Adrenal gland (tissue), 5 donors: ENCODE results near the gene CRBN.

ENCODE experiments used
- POLR2A ChIP-seq, 2 donors: fragments of 450-650 bp; IDR thresholded peaks; one replicate each; pipeline ENCODE4 v1.6.1; 2017; ENCODE audit warnings: antibody characterized with exemption in 2 of 2, mild to moderate bottlenecking in 2 of 2, moderate library complexity in 1 of 2
- TF ChIP-seq, protein P1 (sequence below), 6 experiments: fragments of 450-650 bp in 4 of 6; fragments of 200-600 bp in 2 of 6; sonication (generic) in 1 of 6; IDR thresholded peaks; 1 replicate in 5 of 6; 2 replicates in 1 of 6; pipeline versions ENCODE4 v1.5.1 to v1.8.0; 2016 to 2021; ENCODE audit warnings: antibody characterized with exemption in 6 of 6, mild to moderate bottlenecking in 2 of 6, moderate library complexity in 1 of 6
- donor health status: DM: no; HTN: no; CAD: no.

- TF ChIP-seq, protein P1, sequence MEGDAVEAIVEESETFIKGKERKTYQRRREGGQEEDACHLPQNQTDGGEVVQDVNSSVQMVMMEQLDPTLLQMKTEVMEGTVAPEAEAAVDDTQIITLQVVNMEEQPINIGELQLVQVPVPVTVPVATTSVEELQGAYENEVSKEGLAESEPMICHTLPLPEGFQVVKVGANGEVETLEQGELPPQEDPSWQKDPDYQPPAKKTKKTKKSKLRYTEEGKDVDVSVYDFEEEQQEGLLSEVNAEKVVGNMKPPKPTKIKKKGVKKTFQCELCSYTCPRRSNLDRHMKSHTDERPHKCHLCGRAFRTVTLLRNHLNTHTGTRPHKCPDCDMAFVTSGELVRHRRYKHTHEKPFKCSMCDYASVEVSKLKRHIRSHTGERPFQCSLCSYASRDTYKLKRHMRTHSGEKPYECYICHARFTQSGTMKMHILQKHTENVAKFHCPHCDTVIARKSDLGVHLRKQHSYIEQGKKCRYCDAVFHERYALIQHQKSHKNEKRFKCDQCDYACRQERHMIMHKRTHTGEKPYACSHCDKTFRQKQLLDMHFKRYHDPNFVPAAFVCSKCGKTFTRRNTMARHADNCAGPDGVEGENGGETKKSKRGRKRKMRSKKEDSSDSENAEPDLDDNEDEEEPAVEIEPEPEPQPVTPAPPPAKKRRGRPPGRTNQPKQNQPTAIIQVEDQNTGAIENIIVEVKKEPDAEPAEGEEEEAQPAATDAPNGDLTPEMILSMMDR (IDR thresholded peaks at IDR 0.05), result peak; percentile 78 to 99 (median 98)
- TF ChIP-seq POLR2A (IDR thresholded peaks at IDR 0.05), result peak; percentile 36 to 86
These were observed at the start of gene CRBN for GRCh38 chr3:3179407-3180094.
